ENCODE results near the gene PLIN5.

Gene PLIN5, protein sequence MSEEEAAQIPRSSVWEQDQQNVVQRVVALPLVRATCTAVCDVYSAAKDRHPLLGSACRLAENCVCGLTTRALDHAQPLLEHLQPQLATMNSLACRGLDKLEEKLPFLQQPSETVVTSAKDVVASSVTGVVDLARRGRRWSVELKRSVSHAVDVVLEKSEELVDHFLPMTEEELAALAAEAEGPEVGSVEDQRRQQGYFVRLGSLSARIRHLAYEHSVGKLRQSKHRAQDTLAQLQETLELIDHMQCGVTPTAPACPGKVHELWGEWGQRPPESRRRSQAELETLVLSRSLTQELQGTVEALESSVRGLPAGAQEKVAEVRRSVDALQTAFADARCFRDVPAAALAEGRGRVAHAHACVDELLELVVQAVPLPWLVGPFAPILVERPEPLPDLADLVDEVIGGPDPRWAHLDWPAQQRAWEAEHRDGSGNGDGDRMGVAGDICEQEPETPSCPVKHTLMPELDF

DNA sequence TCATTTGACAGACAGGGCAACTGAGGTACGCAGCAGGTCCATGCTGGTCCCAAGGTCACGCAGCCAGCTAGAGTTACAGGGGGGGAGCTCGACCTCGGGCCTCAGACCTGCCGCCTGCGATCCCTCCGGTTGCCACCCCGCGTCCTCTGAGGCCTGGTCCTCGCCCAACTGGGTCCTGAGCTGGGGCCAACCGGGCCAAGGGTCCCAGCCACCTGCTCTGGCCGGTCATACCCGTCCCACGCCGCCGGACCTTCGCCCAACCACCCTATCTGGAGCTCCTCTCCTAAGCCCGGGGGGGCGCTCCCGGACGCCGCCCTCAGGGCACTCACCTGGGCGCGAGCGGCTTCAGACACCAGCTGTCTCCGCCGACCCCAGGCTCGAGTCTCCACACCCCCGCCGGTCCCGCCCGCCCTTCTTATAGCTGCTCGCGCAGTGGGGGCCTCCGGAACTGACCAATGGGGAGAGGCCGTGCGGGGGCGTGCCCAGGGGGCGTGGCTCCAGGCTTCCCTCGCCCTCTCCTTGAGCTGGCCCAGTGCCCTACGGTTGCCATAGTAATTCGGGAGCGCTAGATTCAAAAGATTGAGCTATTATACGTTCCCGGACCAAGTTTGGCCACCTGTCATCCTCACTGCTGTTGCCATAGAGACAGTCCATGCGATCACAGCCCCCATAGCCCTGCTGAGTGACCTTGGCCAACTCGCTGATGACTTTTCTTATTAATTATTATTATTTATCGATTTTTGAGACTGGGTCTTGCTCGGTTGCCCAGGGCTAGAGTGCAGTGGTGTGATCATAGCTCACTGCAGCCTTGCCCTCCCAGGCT is at the start of gene PLIN5:
Gene PLIN5 (minus strand): TSS at position 389 of the 823 bp plus-strand sequence. CDS start 1,150 bp downstream, outside the sequence.
- DNase-seq (ENCODE audit: extremely low spot score) = peak; percentile 97
- POLR2A ChIA-PET = interaction anchor here (1.2 to 1.4 kb wide), 2 partner anchors 8 to 64 kb away, joined by 3 to 4 read pairs; no protein-coding TSS in a partner anchor

DNA sequence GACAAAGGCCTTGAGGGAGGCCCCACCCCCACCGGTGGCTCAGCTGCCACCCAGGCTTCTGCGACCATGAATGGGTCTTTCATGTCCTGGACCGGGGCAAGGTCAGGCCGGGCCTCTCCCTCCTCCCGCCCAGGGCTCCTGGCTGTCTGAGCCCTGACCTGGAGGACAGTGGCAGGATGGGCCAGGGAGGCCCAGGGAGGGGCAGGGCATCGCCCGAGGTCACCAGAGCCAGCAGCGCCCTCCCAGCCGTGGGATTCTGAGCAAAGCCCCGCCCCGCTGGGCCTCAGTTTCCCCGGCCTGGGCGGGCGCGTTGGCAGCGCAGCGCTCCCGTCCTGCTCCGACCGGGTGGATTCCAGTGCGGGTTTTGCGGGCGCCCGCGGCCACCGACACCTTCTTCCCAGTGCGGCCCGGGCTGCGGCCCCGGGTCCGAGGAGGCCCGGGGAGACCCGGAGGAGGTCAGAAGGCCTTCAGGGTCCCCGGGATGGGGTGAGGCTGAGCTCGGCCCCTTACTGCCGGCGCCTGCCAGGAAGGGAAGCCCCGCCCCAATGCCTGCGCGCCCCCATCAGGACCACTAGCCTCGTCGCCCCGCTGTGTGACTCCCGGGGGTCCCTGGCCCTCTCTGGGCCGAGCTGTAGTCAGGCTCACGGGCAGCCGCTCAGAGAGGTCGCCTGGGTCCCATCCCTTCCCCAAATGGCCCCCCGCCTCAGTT is 49.1 kb upstream of the PLIN5 start:
- peak; percentile 77 for DNase-seq (ENCODE audit: extremely low spot score)
- TF ChIP-seq SUZ12 (IDR thresholded peaks at IDR 0.05) = no peak
- 0 out of 2 replicates have a peak, but pooled peaks have one; percentile 31 for TF ChIP-seq FOXM1 (IDR thresholded peaks at IDR 0.05; ENCODE audit: borderline replicate concordance)
- ChIA-PET CTCF (interaction anchor here (1.3 to 1.4 kb wide), 2 partner anchors 17 to 50 kb away, joined by 3 read pairs; no protein-coding TSS in a partner anchor), POLR2A (no interaction called here)

More for the DNA sequence above, at the start of gene PLIN5:
- CTCF ChIA-PET = interaction anchor here (0.5 to 2.0 kb wide), 5 partner anchors 9 to 101 kb away, joined by 3 to 20 read pairs (median 3); no protein-coding TSS in a partner anchor
- TF ChIP-seq CTBP1 (IDR thresholded peaks at IDR 0.05; ENCODE audit: borderline replicate concordance) (no peak), SUZ12 (IDR thresholded peaks at IDR 0.05) (no peak), BHLHE40 (IDR thresholded peaks at IDR 0.05; ENCODE audit: borderline replicate concordance) (no peak)

DNA sequence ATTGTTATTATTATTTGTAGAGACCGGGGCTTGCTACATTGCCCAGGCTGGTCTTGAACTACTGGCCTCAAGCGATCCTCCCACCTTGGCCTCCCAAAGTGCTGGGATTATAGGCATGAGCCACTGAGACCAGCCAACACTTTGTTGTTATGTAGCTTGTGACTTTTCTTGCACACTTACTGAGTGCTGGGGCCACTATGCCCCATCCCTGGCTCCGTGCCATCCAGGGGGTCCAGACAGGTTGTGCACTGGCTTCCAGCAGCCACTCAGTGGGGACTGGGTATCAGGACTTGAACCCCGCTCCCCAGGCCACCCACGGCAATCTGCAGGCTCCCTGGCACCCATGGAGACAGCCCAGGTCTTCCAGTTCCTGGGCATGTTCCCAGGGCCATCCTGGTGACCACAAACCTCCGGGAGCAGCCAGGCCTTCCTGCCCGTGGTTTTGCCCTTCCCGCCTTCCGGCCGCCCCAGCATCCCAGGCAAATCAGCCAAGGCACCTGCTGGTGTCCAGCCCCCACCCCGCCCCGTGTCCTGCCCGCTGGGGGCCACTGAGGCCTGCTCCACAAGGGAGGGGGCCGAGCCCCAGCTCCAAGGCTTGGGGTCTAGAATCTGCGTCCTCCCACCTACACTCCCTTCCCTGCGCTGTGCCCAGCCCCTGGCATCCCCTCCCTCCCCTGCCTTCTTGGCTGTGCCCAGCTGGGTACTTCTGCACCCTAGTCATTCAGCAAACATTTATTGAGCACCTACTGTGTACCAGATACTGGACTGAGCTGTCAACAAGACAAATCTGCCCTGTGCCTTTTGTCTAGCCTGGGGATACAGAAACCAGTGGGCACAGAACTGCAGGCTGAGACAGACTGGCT is 48.2 kb upstream of the PLIN5 start:
- ChIA-PET POLR2A (interaction anchor here (0.7 kb wide), 1 partner anchor 10 kb away, joined by 3 read pairs; no protein-coding TSS in a partner anchor), CTCF (interaction anchor here (1.0 to 1.4 kb wide), 2 partner anchors 16 to 53 kb away, joined by 3 read pairs; no protein-coding TSS in a partner anchor)
- DNase-seq (ENCODE audit: extremely low spot score) = no peak
- TF ChIP-seq FOXK2 (IDR thresholded peaks at IDR 0.05) = no peak
- no peak for TF ChIP-seq ZNF384 (IDR thresholded peaks at IDR 0.05)
- TF ChIP-seq FOXM1 (IDR thresholded peaks at IDR 0.05; ENCODE audit: borderline replicate concordance) = no peak
- TF ChIP-seq BHLHE40 (IDR thresholded peaks at IDR 0.05; ENCODE audit: borderline replicate concordance) = no peak
- no peak for TF ChIP-seq HDGF (IDR thresholded peaks at IDR 0.05; ENCODE audit: borderline replicate concordance)
- no peak for TF ChIP-seq NFRKB (IDR thresholded peaks at IDR 0.05)
- TF ChIP-seq SUZ12 (IDR thresholded peaks at IDR 0.05) = no peak

DNA sequence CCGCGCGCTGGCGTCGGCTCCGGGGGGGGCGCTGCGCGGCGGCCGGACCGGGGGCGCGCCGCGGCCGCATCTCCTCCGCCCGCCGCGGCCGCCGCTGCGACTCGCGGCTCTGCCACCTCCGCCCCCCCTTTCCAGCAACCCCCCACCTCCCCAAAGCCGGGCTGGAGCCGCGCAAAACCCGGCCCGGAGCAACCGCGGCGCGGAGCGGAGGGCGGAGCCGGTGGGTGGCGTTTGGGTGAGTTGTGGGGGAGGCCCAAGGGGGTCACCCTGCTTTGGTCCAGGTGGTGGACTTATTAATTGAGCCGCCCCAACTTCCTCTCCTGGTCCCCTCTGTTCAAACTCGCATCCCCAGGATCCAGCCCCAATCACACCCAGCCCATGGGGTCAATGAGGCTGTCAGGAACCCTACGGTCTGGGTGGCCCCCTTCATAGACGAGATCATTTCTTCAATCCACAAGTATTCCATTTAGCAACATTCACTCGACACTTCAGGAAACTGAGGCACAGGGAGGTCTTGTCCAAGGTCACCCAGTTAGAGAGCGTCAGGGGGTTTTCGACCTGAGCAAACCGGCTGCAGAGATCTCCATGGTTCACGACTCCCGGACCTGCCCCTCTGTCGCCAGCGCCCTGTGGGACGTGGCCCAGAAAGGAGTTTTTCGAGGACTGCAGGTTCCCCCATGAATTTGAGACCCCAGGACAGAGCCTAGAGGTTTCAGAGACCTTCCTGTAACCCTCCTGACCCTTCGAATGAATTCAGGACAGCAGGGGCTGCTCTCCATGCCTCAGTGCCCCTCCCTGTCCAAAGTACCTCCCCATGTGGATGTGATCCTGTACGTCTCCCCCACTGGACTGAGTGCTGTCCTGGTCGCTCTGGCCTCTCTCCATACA is 46.9 kb upstream of the PLIN5 start:
- ChIA-PET CTCF (no interaction called here), POLR2A (interaction anchor here (0.7 kb wide), 1 partner anchor 8 kb away, joined by 3 read pairs; no protein-coding TSS in a partner anchor)
- DNase-seq (ENCODE audit: extremely low spot score) = peak; percentile 66
- TF ChIP-seq NFRKB (IDR thresholded peaks at IDR 0.05) (no peak), FOXM1 (IDR thresholded peaks at IDR 0.05; ENCODE audit: borderline replicate concordance) (peak; percentile 72)

DNA sequence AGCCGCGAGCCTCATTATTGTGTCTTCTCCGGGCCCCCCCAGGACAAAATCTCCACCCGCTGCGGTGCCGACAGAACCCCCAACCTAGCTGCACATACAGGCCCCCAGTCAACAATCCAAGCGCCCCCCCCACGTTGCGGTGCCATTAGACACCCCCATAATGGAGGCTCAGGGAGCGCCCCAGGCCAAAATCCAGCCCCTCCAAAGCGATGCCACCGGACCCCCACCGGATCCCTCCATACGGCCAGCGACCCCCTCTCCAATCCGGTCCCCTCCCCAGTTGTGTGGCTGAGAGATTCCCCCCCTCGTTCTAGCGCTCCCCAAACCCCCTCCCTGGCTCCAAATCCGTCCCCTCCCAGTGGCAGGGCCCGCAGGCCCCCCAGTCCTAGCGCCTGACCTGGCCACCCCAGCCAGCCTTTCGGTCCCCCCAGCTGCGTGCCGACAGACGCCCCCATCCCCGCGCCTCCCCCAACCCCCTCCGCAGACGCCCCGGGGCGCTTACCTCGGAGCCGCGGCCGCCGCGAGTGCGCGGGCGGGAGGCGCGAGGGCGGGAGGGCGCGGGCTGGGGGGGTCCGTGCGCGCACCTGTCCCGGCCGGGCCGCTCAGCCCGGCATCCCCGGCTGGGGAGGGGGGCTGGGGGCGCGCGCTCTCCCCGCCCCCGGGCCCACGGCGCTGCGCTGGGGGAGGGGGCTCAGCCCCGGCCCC is 46.1 kb upstream of the PLIN5 start:
- DNase-seq (ENCODE audit: extremely low spot score) = no peak
- CTCF ChIA-PET = no interaction called here
- TF ChIP-seq NFRKB (IDR thresholded peaks at IDR 0.05) = no peak
- TF ChIP-seq ELF4 (IDR thresholded peaks at IDR 0.05) = no peak
- TF ChIP-seq L3MBTL2 (conservative IDR thresholded peaks at IDR 0.05) = no peak
- no peak for TF ChIP-seq ZNF384 (IDR thresholded peaks at IDR 0.05)
- no peak for TF ChIP-seq TARDBP (IDR thresholded peaks at IDR 0.05)
- TF ChIP-seq LEF1 (IDR thresholded peaks at IDR 0.05; ENCODE audit: borderline replicate concordance) = no peak
- no peak for TF ChIP-seq FOXA1 (IDR thresholded peaks at IDR 0.05)
- TF ChIP-seq, protein P1, sequence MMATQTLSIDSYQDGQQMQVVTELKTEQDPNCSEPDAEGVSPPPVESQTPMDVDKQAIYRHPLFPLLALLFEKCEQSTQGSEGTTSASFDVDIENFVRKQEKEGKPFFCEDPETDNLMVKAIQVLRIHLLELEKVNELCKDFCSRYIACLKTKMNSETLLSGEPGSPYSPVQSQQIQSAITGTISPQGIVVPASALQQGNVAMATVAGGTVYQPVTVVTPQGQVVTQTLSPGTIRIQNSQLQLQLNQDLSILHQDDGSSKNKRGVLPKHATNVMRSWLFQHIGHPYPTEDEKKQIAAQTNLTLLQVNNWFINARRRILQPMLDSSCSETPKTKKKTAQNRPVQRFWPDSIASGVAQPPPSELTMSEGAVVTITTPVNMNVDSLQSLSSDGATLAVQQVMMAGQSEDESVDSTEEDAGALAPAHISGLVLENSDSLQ (IDR thresholded peaks at IDR 0.05) = no peak
- no peak for TF ChIP-seq SP1 (IDR thresholded peaks at IDR 0.05)
- TF ChIP-seq CTBP1 (IDR thresholded peaks at IDR 0.05; ENCODE audit: borderline replicate concordance) = no peak
- no peak for TF ChIP-seq SUZ12 (IDR thresholded peaks at IDR 0.05)
- TF ChIP-seq BHLHE40 (IDR thresholded peaks at IDR 0.05; ENCODE audit: borderline replicate concordance) = no peak
- POLR2A ChIA-PET = no interaction called here

All from HEK293T (cell line).